OCI-M2 (cell line): ENCODE results near the gene AUH.

Experiments
- DNase-seq: peaks from one replicate; lab custom pipeline; 2025; ENCODE audit not compliant: unreplicated experiment; lab: John Stamatoyannopoulos, UW

Gene AUH

GRCh38 chr9:91191411-91192380, 170.0 kb downstream of the AUH start:
- no peak for DNase-seq

GRCh38 chr9:91190062-91190461, 171.7 kb downstream of the AUH start:
- no peak for DNase-seq

GRCh38 chr9:91188719-91189590, 172.8 kb downstream of the AUH start:
- DNase-seq: no peak

GRCh38 chr9:91187965-91188344, 173.8 kb downstream of the AUH start:
- no peak for DNase-seq

GRCh38 chr9:91187311-91187964, 174.3 kb downstream of the AUH start:
- no peak for DNase-seq

- no peak for DNase-seq
Observed at GRCh38 chr9:91186632-91187108, 175.0 kb downstream of the AUH start.

- DNase-seq: no peak
Observed at GRCh38 chr9:91185193-91185886, 176.4 kb downstream of the AUH start.

- no peak for DNase-seq
Observed at GRCh38 chr9:91182429-91183225, 179.1 kb downstream of the AUH start.

- no peak for DNase-seq
Observed at GRCh38 chr9:91181541-91181940, 180.2 kb downstream of the AUH start.

- DNase-seq: no peak
Observed at GRCh38 chr9:91180930-91181268, 180.8 kb downstream of the AUH start.

GRCh38 chr9:91180240-91180929, 181.3 kb downstream of the AUH start:
- DNase-seq: no peak

GRCh38 chr9:91179237-91180138, 182.2 kb downstream of the AUH start:
- DNase-seq: no peak

GRCh38 chr9:91178281-91179236, 183.2 kb downstream of the AUH start:
- no peak for DNase-seq

GRCh38 chr9:91177661-91178280, 183.9 kb downstream of the AUH start:
- no peak for DNase-seq

GRCh38 chr9:91177081-91177480, 184.6 kb downstream of the AUH start:
- no peak for DNase-seq

GRCh38 chr9:91176426-91176825, 185.3 kb downstream of the AUH start:
- DNase-seq: no peak

GRCh38 chr9:91174772-91175171, 186.9 kb downstream of the AUH start:
- DNase-seq: no peak
